Parathyroid adenoma (tissue), 2 donors: ENCODE measurements around the gene OOSP2.

ENCODE experiments used
- H2AFZ ChIP-seq: fragments of 300-600 bp; sonication (generic); one replicate; pipeline ENCODE4 v1.7.0; 2017; ENCODE audit warnings: antibody characterized with exemption, mild to moderate bottlenecking
- H3K27ac ChIP-seq: fragments of 300-600 bp; sonication (generic); one replicate; pipeline ENCODE4 v1.7.0; 2017
- H3K27me3 ChIP-seq: fragments of 300-600 bp; sonication (generic); one replicate; pipeline ENCODE4 v1.7.0; 2017; ENCODE audit warnings: low read length; ENCODE audit not compliant: control insufficient read depth, insufficient read depth
- H3K36me3 ChIP-seq: fragments of 300-600 bp; sonication (generic); one replicate; pipeline ENCODE4 v1.7.0; 2017; ENCODE audit warnings: low read length; ENCODE audit not compliant: control insufficient read depth, insufficient read depth
- H3K4me1 ChIP-seq: fragments of 300-600 bp; sonication (generic); one replicate; pipeline ENCODE4 v1.7.0; 2017; ENCODE audit warnings: control low read depth
- H3K4me2 ChIP-seq: fragments of 300-600 bp; sonication (generic); one replicate; pipeline ENCODE4 v1.7.0; 2017; ENCODE audit warnings: low read length
- H3K4me3 ChIP-seq: fragments of 300-600 bp; sonication (generic); one replicate; pipeline ENCODE4 v1.7.0; 2017; ENCODE audit warnings: low read depth, low read length
- H3K79me2 ChIP-seq: fragments of 300-600 bp; sonication (generic); one replicate; pipeline ENCODE4 v1.7.0; 2017; ENCODE audit warnings: control low read depth
- H3K9ac ChIP-seq: fragments of 300-600 bp; sonication (generic); one replicate; pipeline ENCODE4 v1.7.0; 2017; ENCODE audit warnings: mild to moderate bottlenecking
- H3K9me3 ChIP-seq: fragments of 300-600 bp; sonication (generic); one replicate; pipeline ENCODE4 v1.7.0; 2017; ENCODE audit warnings: low read length; ENCODE audit not compliant: control insufficient read depth
- CTCF ChIP-seq: fragments of 300-600 bp; sonication (generic); IDR thresholded peaks from one replicate; pipeline ENCODE4 v1.7.0; 2017; ENCODE audit warnings: antibody characterized with exemption, mild to moderate bottlenecking
- donor health status: primary hyperparathyroidism.

Gene OOSP2

GRCh38 chr11:60077216-60077817 lies 37.1 kb downstream of the OOSP2 start:
- Histone ChIP-seq H3K36me3 (no peaks in the 10 kb centered on the region), H3K9ac (no peak overlapping the region), H3K9me3 (no peaks in the 10 kb centered on the region), H3K4me1 (no peaks in the 10 kb centered on the region), H3K27me3 (no peaks in the 10 kb centered on the region), H3K27ac (no peak overlapping the region), H3K4me3 (no peak overlapping the region), H3K79me2 (no peaks in the 10 kb centered on the region), H2AFZ (no peak overlapping the region), H3K4me2 (no peak overlapping the region)
- TF ChIP-seq CTCF, result no peak

DNA sequence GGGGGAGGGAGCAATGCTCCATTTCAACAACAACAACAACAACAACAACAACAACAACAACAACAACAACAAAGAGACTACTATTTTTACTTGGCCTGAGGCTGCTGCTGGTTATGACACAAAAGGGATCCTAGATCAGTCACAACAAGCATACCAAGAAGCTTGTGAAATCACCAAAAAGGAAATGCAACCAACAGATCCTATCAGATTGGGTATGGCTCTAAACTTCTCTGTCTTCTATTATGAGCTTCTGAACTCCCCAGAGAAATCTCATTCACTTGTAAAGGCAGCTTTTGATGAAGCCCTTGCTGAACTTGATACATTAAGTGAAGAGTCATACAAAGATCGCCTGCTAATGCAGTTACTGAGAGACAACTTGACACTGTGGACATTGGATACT lies 37.8 kb downstream of the OOSP2 start:
- Histone ChIP-seq H3K27me3 (no peaks in the 10 kb centered on the region), H3K27ac (no peak overlapping the region), H3K4me2 (no peak overlapping the region), H3K79me2 (no peaks in the 10 kb centered on the region), H3K9ac (no peak overlapping the region), H3K9me3 (no peaks in the 10 kb centered on the region), H2AFZ (no peak overlapping the region), H3K4me3 (no peak overlapping the region), H3K36me3 (no peaks in the 10 kb centered on the region), H3K4me1 (no peaks in the 10 kb centered on the region)
- TF ChIP-seq CTCF, result no peak

GRCh38 chr11:60078745-60079144 lies 38.5 kb downstream of the OOSP2 start:
- no peaks in the 10 kb centered on the region for H3K79me2 ChIP-seq
- no peaks in the 10 kb centered on the region for H3K36me3 ChIP-seq
- H2AFZ ChIP-seq, result no peak overlapping the region
- H3K4me1 ChIP-seq, result no peaks in the 10 kb centered on the region
- TF ChIP-seq CTCF, result no peak
- no peak overlapping the region for H3K4me3 ChIP-seq
- H3K9me3 ChIP-seq, result no peaks in the 10 kb centered on the region
- no peak overlapping the region for H3K27ac ChIP-seq
- H3K4me2 ChIP-seq, result no peak overlapping the region
- H3K9ac ChIP-seq, result no peak overlapping the region
- no peaks in the 10 kb centered on the region for H3K27me3 ChIP-seq

DNA sequence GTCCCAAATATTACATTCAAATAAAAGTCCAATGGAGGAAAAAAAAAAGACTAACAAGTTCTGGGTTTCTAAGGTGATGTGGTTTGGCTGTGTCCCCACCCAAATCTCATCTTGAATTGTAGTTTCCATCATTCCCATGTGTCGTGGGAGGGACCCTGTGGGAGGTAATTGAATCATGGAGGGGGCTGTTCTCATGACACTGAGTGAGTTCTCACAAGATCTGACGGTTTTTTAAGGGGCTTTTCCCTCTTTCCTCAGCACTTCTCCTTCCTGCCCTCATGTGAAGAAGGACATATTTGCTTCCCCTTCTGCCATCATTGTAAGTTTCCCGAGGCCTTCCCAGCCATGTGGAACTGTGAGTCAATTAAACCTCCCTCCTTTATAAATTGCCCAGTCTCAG lies 40.3 kb downstream of the OOSP2 start:
- H3K9ac ChIP-seq, result no peak overlapping the region
- no peak overlapping the region for H3K4me2 ChIP-seq
- no peak overlapping the region for H2AFZ ChIP-seq
- H3K27me3 ChIP-seq, result no peaks in the 10 kb centered on the region
- no peaks in the 10 kb centered on the region for H3K36me3 ChIP-seq
- H3K4me3 ChIP-seq, result no peak overlapping the region
- no peak overlapping the region for H3K27ac ChIP-seq
- no peak for TF ChIP-seq CTCF
- H3K9me3 ChIP-seq, result no peaks in the 10 kb centered on the region
- H3K79me2 ChIP-seq, result no peaks in the 10 kb centered on the region
- H3K4me1 ChIP-seq, result no peaks in the 10 kb centered on the region

DNA sequence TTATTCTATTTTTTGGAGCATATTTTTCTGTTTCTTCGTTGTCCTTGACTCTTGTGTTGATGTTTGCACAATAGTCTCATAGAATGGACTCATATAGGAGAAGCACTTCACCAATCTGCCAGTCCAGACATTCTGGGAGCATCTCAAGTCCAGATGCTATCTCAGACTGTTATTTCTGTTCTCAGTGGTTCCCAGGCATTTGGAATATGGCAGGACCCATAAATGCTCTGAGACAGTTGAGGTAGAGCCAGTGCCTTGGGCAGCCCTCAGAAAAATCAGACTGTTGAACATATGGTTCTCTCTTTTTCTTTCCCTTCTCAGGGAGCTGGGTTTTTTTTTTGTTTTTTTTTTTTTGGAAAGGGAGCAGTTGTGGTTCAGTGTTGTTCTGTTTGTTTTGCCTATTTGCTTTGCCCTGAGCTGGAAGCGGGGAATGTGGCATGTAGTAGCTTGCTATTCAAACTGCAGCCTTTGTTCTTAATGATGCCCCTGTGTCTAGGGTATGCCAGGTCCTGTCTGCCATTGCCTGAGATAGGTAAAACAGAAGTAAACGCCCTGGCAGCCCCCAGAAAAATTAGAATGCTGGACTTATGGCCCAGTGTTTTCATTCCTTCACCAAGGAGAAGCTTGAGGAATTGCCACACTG lies 44.5 kb downstream of the OOSP2 start:
- no peak overlapping the region for H3K4me2 ChIP-seq
- no peak overlapping the region for H3K27ac ChIP-seq
- no peak overlapping the region for H3K9ac ChIP-seq
- no peaks in the 10 kb centered on the region for H3K27me3 ChIP-seq
- H3K9me3 ChIP-seq, result no peaks in the 10 kb centered on the region
- H3K4me1 ChIP-seq, result no peaks in the 10 kb centered on the region
- no peak overlapping the region for H2AFZ ChIP-seq
- no peak for TF ChIP-seq CTCF
- H3K4me3 ChIP-seq, result no peak overlapping the region
- no peaks in the 10 kb centered on the region for H3K79me2 ChIP-seq
- no peaks in the 10 kb centered on the region for H3K36me3 ChIP-seq
